Keratinocyte (primary cell): ENCODE results near the gene TBX6. TPM values are rescaled to one million over a fixed set of nuclear protein-coding genes. Genes with fewer than 3 reads are reported as not detected.

Experiments
- DNase-seq: peaks from one replicate; pipeline ENCODE4 v3.0.0-alpha.2; 2011; ENCODE audit warnings: low read depth, missing footprints, low spot score
- FAIRE-seq: peaks from 2 replicates; lab custom pipeline; 2011; peaks lifted over from hg19 to GRCh38; lab: Jason Lieb, UNC
- H2AFZ ChIP-seq: 2 replicates; pipeline ENCODE4 v1.6.0; 2012; ENCODE audit warnings: low read length, control low read depth, inconsistent platforms; ENCODE audit not compliant: control insufficient read depth
- H3K27ac ChIP-seq: 2 replicates; pipeline ENCODE4 v1.5.1; 2011; ENCODE audit warnings: low read length; ENCODE audit not compliant: control insufficient read depth, insufficient read depth
- H3K27me3 ChIP-seq: 3 replicates; pipeline ENCODE4 v1.6.0; 2011; ENCODE audit warnings: low read length; ENCODE audit not compliant: control insufficient read depth, insufficient read depth; ENCODE audit errors: extremely low read depth
- H3K36me3 ChIP-seq, 2 experiments: 2 replicates in 1 of 2; 3 replicates in 1 of 2; pipeline ENCODE4 v1.5.1; 2011; ENCODE audit warnings: low read length in 2 of 2, mild to moderate bottlenecking in 1 of 2; ENCODE audit not compliant: control insufficient read depth in 2 of 2, insufficient read depth in 2 of 2; ENCODE audit errors: extremely low read depth in 1 of 2
- H3K4me1 ChIP-seq: 3 replicates; pipeline ENCODE4 v1.5.1; 2011; ENCODE audit warnings: low read length; ENCODE audit not compliant: control insufficient read depth, insufficient read depth; ENCODE audit errors: extremely low read depth
- H3K4me2 ChIP-seq: 3 replicates; pipeline ENCODE4 v1.6.0; 2011; ENCODE audit warnings: low read depth, low read length; ENCODE audit not compliant: control insufficient read depth, insufficient read depth; ENCODE audit errors: extremely low read depth
- H3K4me3 ChIP-seq, 3 experiments: fragments of 200-600 bp in 1 of 3; sonication (generic) in 1 of 3; 2 replicates in 2 of 3; 3 replicates in 1 of 3; pipeline ENCODE4 v1.5.1; 2011 to 2016; ENCODE audit warnings: low read length in 3 of 3, mild to moderate bottlenecking in 3 of 3, control low read depth in 2 of 3, inconsistent platforms in 1 of 3, low read depth in 1 of 3, mixed read lengths in 1 of 3, mixed run types in 1 of 3, moderate library complexity in 1 of 3; ENCODE audit not compliant: control insufficient read depth in 2 of 3, insufficient read depth in 2 of 3; ENCODE audit errors: extremely low read depth in 1 of 3
- H3K79me2 ChIP-seq: 2 replicates; pipeline ENCODE4 v1.6.0; 2012; ENCODE audit warnings: low read length; ENCODE audit not compliant: control insufficient read depth, insufficient read depth
- H3K9ac ChIP-seq: 3 replicates; pipeline ENCODE4 v1.6.0; 2011; ENCODE audit warnings: low read length; ENCODE audit not compliant: control insufficient read depth, insufficient read depth; ENCODE audit errors: extremely low read depth
- H3K9me1 ChIP-seq: 3 replicates; pipeline ENCODE4 v1.6.0; 2011; ENCODE audit warnings: low read length; ENCODE audit not compliant: control insufficient read depth, insufficient read depth; ENCODE audit errors: extremely low read depth
- H3K9me3 ChIP-seq: 2 replicates; pipeline ENCODE4 v1.5.1; 2012; ENCODE audit warnings: low read depth, low read length; ENCODE audit not compliant: control insufficient read depth
- H4K20me1 ChIP-seq: 3 replicates; pipeline ENCODE4 v1.6.0; 2011; ENCODE audit warnings: low read length; ENCODE audit not compliant: control insufficient read depth, insufficient read depth; ENCODE audit errors: extremely low read depth
- CTCF ChIP-seq, 3 experiments: IDR thresholded peaks in 1 of 3; conservative IDR thresholded peaks in 1 of 3; optimal IDR thresholded peaks in 1 of 3; 2 replicates in 2 of 3; 3 replicates in 1 of 3; pipeline versions ENCODE3 to v1.5.1; 2011; ENCODE audit warnings: low read length in 3 of 3, mild to moderate bottlenecking in 3 of 3, moderate library complexity in 2 of 3, control low read depth in 1 of 3, inconsistent platforms in 1 of 3; ENCODE audit not compliant: insufficient read depth in 2 of 3; ENCODE audit errors: extremely low read depth in 1 of 3
- EZH2 ChIP-seq: IDR thresholded peaks from one replicate; pipeline ENCODE4 v1.6.1; 2012; ENCODE audit warnings: inconsistent platforms, mild to moderate bottlenecking, low read length, moderate library complexity
- dilution Hi-C: fragments of 300-500 bp; cut with MboI; formaldehyde crosslinking; loops from one replicate; pipeline ENCODE4 v1.7.0; 2020; ENCODE audit warnings: low sequenced_read_pairs; ENCODE audit not compliant: extremely low pct_ligation_motif_present
- polyA plus RNA-seq, 5 experiments: library from polyadenylated mRNA; depleted of rRNA in 3 of 5; stranded (reverse) in 3 of 5; stranded (forward) in 1 of 5; unstranded in 1 of 5; fragments of >200 nt; gene quantifications; 1 replicate in 1 of 5; 2 replicates in 3 of 5; 3 replicates in 1 of 5; pipeline versions ENCODE4 v1.2.1 to v1.2.3, GENCODE V29; 2011 to 2012; ENCODE audit warnings: missing spikeins in 2 of 5, low read depth in 1 of 5, low replicate concordance in 1 of 5

Gene TBX6
- polyA plus RNA-seq, 1 donor (not counting 4 experiments of a cell fraction or from before 2014, with no cell fraction given) = 0.18 TPM

- Histone ChIP-seq H2AFZ (peak within 1 kb of the TSS; percentile 90), H3K9me1 (no peaks in the 10 kb centered on the region), H3K27ac (peak within 1 kb of the TSS; percentile 72), H3K36me3 (no peaks in the 10 kb centered on the region), H4K20me1 (no peaks in the 10 kb centered on the region), H3K9me3 (peaks cover 5% of the 10 kb centered on the region), H3K4me3 (peak within 1 kb of the TSS; percentile 56 to 76 (median 64)), H3K4me2 (peak within 1 kb of the TSS; percentile 95), H3K9ac (peak within 1 kb of the TSS; percentile 74), H3K79me2 (no peaks in the 10 kb centered on the region), H3K27me3 (no peaks in the 10 kb centered on the region), H3K4me1 (peaks cover 24% of the 10 kb centered on the region)
- dilution Hi-C loops = no loop called here
- no peak for DNase-seq
- FAIRE-seq = no peak
- TF ChIP-seq CTCF (optimal IDR thresholded peaks at IDR 0.05 in 1 of 3, IDR thresholded peaks at IDR 0.05 in 1 of 3, conservative IDR thresholded peaks at IDR 0.05 in 1 of 3; ENCODE audit: extremely low read depth in 1 of 3, insufficient read depth in 2 of 3, low read length in 3 of 3) (no peak), EZH2 (no peak)
These were observed 4.6 kb upstream of the TBX6 start, which contains the start of gene YPEL3 for GRCh38 chr16:30096105-30096861. Gene YPEL3, minus strand, starts transcription at chr16:30096213. Its CDS starts 731 bp downstream, at chr16:30095482.

GRCh38 chr16:30095166-30096078, 3.7 kb upstream of the TBX6 start:
- H2AFZ ChIP-seq = peak overlapping the region; percentile 66
- H3K4me1 ChIP-seq = peaks cover 33% of the 10 kb centered on the region

More at GRCh38 chr16:30095166-30096078, 3.7 kb upstream of the TBX6 start:
- H3K27me3 ChIP-seq = no peaks in the 10 kb centered on the region
- no peaks in the 10 kb centered on the region for H3K79me2 ChIP-seq
- DNase-seq = no peak
- peak overlapping the region; percentile 95 for H3K4me2 ChIP-seq
- H3K36me3 ChIP-seq = no peaks in the 10 kb centered on the region
- dilution Hi-C loops = no loop called here
- H3K9me1 ChIP-seq = no peaks in the 10 kb centered on the region
- peak overlapping the region; percentile 72 for H3K27ac ChIP-seq
- TF ChIP-seq CTCF (optimal IDR thresholded peaks at IDR 0.05 in 1 of 3, IDR thresholded peaks at IDR 0.05 in 1 of 3, conservative IDR thresholded peaks at IDR 0.05 in 1 of 3; ENCODE audit: extremely low read depth in 1 of 3, insufficient read depth in 2 of 3, low read length in 3 of 3) (no peak), EZH2 (no peak)
- peaks cover 5% of the 10 kb centered on the region for H3K9me3 ChIP-seq
- peak overlapping the region; percentile 74 for H3K9ac ChIP-seq
- peak overlapping the region; percentile 56 to 76 (median 64) for H3K4me3 ChIP-seq
- no peak for FAIRE-seq
- no peaks in the 10 kb centered on the region for H4K20me1 ChIP-seq
